OCI-LY1 (cell line): ENCODE results near the gene PNMA6E.

Experiments
- H2AFZ ChIP-seq: fragments of 200-600 bp; sonication (generic), shearing (Covaris generic); 2 replicates; pipeline ENCODE4 v1.6.0; 2014; ENCODE audit warnings: antibody characterized with exemption, mild to moderate bottlenecking, low read length
- H3F3A ChIP-seq: fragments of 200-600 bp; sonication (generic), shearing (Covaris generic); 2 replicates; pipeline ENCODE4 v1.6.0; 2014; ENCODE audit warnings: mild to moderate bottlenecking, antibody characterized with exemption, low read length, moderate library complexity; ENCODE audit not compliant: insufficient read depth
- H3K27ac ChIP-seq: fragments of 200-600 bp; sonication (generic); 2 replicates; pipeline ENCODE4 v1.5.1; 2014; ENCODE audit warnings: low read length, mixed run types, mild to moderate bottlenecking, low read depth; ENCODE audit not compliant: poor library complexity, severe bottlenecking
- H3K27me3 ChIP-seq: fragments of 200-600 bp; sonication (generic); 2 replicates; pipeline ENCODE4 v1.6.0; 2014; ENCODE audit warnings: antibody characterized with exemption, mild to moderate bottlenecking, low read length, moderate library complexity; ENCODE audit not compliant: insufficient read depth
- H3K36me3 ChIP-seq: fragments of 200-600 bp; sonication (generic); 2 replicates; pipeline ENCODE4 v1.6.1; 2014; ENCODE audit warnings: mild to moderate bottlenecking, antibody characterized with exemption, low read length, moderate library complexity, mixed read lengths; ENCODE audit not compliant: insufficient read depth
- H3K4me1 ChIP-seq: fragments of 200-600 bp; sonication (generic); 2 replicates; pipeline ENCODE4 v1.5.1; 2014; ENCODE audit warnings: mild to moderate bottlenecking, low read length, moderate library complexity; ENCODE audit not compliant: insufficient read depth, severe bottlenecking
- H3K4me2 ChIP-seq: fragments of 200-600 bp; sonication (generic), shearing (Covaris generic); 2 replicates; pipeline ENCODE4 v1.6.1; 2014; ENCODE audit warnings: low read length
- H3K4me3 ChIP-seq: fragments of 200-600 bp; sonication (generic); 2 replicates; pipeline ENCODE4 v1.5.1; 2014; ENCODE audit warnings: low read length, low read depth, mild to moderate bottlenecking, mixed read lengths; ENCODE audit not compliant: poor library complexity, severe bottlenecking
- H3K79me2 ChIP-seq: fragments of 200-600 bp; shearing (Covaris generic); 2 replicates; pipeline ENCODE4 v1.6.1; 2016; ENCODE audit warnings: mixed run types, low read length, mixed read lengths; ENCODE audit not compliant: insufficient read depth
- H3K9ac ChIP-seq: fragments of 200-600 bp; sonication (generic), shearing (Covaris generic); 2 replicates; pipeline ENCODE4 v1.6.1; 2014; ENCODE audit warnings: mild to moderate bottlenecking, low read length, mixed read lengths
- H3K9me2 ChIP-seq: fragments of 200-600 bp; sonication (generic), shearing (Covaris generic); 2 replicates; pipeline ENCODE4 v1.6.1; 2014; ENCODE audit warnings: low read depth, mild to moderate bottlenecking, low read length, mixed read lengths
- H3K9me3 ChIP-seq: fragments of 200-600 bp; shearing (Covaris generic); 2 replicates; pipeline ENCODE4 v1.6.1; 2014; ENCODE audit warnings: low read length, mixed read lengths
- H4K20me1 ChIP-seq: fragments of 200-600 bp; sonication (generic), shearing (Covaris generic); 2 replicates; pipeline ENCODE4 v1.6.0; 2016; ENCODE audit warnings: mild to moderate bottlenecking, low read length; ENCODE audit not compliant: insufficient read depth
- EZH2 ChIP-seq: fragments of 200-600 bp; sonication (generic), shearing (Covaris generic); IDR thresholded peaks from 2 replicates; pipeline ENCODE4 v1.8.0; 2017; ENCODE audit warnings: borderline replicate concordance, mixed run types, mild to moderate bottlenecking, antibody characterized with exemption, low read length, moderate library complexity, mixed read lengths
- TF ChIP-seq, protein P1 (sequence below): fragments of 200-600 bp; sonication (generic), shearing (Covaris generic); IDR thresholded peaks from 2 replicates; pipeline ENCODE4 v1.5.1; 2017; ENCODE audit warnings: mild to moderate bottlenecking, antibody characterized with exemption, low read length, moderate library complexity, mixed read lengths

PNMA6E gene

DNA sequence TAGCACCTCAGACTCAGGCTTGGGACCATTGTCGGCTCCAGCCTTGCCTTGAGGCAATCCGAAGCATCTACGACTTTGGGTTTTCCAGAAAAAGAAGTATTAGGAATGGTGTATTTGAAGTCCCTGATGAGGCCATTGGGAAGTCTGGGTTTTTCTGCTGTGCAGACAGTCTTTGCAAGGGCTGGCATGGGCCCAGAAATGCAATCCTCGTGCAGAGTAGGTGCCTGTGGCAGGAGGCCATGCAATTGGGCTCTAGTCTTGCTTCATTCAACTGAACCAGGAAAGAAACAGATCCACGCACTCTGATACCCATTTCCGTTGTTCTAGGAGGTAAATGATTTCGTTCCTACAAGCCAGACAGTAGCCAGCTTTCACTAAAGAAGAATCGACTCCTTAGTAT lies 22.5 kb upstream of the PNMA6E start:
- Histone ChIP-seq H4K20me1 (no peaks in the 10 kb centered on the region), H3K36me3 (no peaks in the 10 kb centered on the region), H3K4me2 (no peak overlapping the region), H3F3A (no peaks in the 10 kb centered on the region), H3K4me1 (no peaks in the 10 kb centered on the region), H3K79me2 (no peaks in the 10 kb centered on the region), H3K27ac (no peak overlapping the region), H3K9ac (no peak overlapping the region), H3K9me2 (no peaks in the 10 kb centered on the region), H3K4me3 (no peak overlapping the region), H3K27me3 (no peaks in the 10 kb centered on the region), H3K9me3 (no peaks in the 10 kb centered on the region), H2AFZ (no peak overlapping the region)
- TF ChIP-seq, protein P1, sequence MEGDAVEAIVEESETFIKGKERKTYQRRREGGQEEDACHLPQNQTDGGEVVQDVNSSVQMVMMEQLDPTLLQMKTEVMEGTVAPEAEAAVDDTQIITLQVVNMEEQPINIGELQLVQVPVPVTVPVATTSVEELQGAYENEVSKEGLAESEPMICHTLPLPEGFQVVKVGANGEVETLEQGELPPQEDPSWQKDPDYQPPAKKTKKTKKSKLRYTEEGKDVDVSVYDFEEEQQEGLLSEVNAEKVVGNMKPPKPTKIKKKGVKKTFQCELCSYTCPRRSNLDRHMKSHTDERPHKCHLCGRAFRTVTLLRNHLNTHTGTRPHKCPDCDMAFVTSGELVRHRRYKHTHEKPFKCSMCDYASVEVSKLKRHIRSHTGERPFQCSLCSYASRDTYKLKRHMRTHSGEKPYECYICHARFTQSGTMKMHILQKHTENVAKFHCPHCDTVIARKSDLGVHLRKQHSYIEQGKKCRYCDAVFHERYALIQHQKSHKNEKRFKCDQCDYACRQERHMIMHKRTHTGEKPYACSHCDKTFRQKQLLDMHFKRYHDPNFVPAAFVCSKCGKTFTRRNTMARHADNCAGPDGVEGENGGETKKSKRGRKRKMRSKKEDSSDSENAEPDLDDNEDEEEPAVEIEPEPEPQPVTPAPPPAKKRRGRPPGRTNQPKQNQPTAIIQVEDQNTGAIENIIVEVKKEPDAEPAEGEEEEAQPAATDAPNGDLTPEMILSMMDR: no peak
- TF ChIP-seq EZH2: no peak

DNA sequence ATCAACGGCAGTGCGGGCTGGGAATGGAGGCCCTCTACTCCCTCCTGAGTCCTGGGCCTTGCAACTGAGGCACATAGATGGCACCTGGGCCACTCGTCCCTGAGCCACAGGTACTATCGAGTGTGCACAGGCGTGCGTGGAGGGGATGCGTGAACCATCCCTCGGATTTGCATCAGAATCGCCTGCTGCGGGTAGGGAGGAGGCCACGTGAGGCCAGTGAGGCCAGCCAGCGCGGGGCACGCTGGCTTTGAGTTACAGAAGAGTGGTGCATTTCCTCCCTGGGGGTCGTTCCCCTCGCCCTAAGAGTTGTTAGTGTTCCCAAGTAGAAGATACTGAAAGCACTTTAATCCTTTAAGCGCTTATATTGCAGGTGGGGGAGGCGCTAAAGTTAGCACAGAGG lies 20.7 kb upstream of the PNMA6E start:
- H4K20me1 ChIP-seq: no peaks in the 10 kb centered on the region
- no peak overlapping the region for H3K4me2 ChIP-seq
- TF ChIP-seq, protein P1: no peak
- TF ChIP-seq EZH2: no peak
- H3K9ac ChIP-seq: no peak overlapping the region
- H3K9me3 ChIP-seq: no peaks in the 10 kb centered on the region
- H2AFZ ChIP-seq: no peak overlapping the region
- no peaks in the 10 kb centered on the region for H3K36me3 ChIP-seq
- no peaks in the 10 kb centered on the region for H3K27me3 ChIP-seq
- H3K4me3 ChIP-seq: no peak overlapping the region
- no peaks in the 10 kb centered on the region for H3K4me1 ChIP-seq
- no peak overlapping the region for H3K27ac ChIP-seq
- H3F3A ChIP-seq: no peaks in the 10 kb centered on the region
- H3K79me2 ChIP-seq: no peaks in the 10 kb centered on the region
- H3K9me2 ChIP-seq: no peaks in the 10 kb centered on the region

DNA sequence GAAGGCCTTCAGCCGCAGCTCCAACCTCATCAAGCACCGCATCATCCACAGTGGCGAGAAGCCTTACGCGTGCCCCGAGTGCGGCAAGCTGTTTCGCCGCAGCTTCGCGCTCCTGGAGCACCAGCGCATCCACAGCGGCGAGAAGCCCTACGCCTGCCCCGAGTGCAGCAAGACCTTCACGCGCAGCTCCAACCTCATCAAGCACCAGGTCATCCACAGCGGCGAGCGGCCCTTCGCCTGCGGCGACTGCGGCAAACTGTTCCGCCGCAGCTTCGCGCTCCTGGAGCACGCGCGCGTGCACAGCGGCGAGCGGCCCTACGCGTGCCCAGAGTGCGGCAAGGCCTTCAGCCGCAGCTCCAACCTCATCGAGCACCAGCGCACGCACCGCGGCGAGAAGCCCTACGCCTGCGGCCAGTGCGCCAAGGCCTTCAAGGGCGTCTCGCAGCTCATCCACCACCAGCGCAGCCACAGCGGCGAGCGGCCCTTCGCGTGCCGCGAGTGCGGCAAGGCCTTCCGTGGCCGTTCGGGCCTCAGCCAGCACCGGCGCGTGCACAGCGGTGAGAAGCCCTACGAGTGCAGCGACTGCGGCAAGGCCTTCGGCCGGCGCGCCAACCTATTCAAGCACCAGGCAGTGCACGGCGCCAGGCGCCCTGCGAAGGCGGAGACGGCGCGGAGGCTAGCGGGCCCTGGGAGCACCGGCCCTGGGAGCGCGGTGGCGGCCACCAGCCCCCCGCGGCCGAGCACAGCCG lies 19.9 kb upstream of the PNMA6E start:
- Histone ChIP-seq H3F3A (no peaks in the 10 kb centered on the region), H3K27me3 (no peaks in the 10 kb centered on the region), H3K9me3 (no peaks in the 10 kb centered on the region), H3K79me2 (no peaks in the 10 kb centered on the region), H3K4me1 (no peaks in the 10 kb centered on the region), H3K36me3 (no peaks in the 10 kb centered on the region), H3K27ac (no peak overlapping the region), H4K20me1 (no peaks in the 10 kb centered on the region), H2AFZ (no peak overlapping the region), H3K4me2 (no peak overlapping the region), H3K9ac (no peak overlapping the region), H3K4me3 (no peak overlapping the region), H3K9me2 (no peaks in the 10 kb centered on the region)
- TF ChIP-seq, protein P1: no peak
- TF ChIP-seq EZH2: no peak
